Activated CD4-positive, alpha-beta T cell treated with anti-CD3 and anti-CD28 coated beads, Interleukin-2, Interleukin-4, amounts not matched to agents 100 ng/mL and 50 ng/mL, durations not matched to agents 16 hours and 8 hours (primary cell): Measurements from ENCODE around the gene TGFBR2.
A peak's percentile ranks its signal among the peaks of the same experiment; 100 is the strongest.

ENCODE experiments used
- DNase-seq: peaks from one replicate; pipeline ENCODE4 v3.0.0-alpha.2; 2020; ENCODE audit warnings: low spot score

Gene TGFBR2

GRCh38 chr3:30606301-30607031 is at the start of gene TGFBR2:
Gene TGFBR2 (plus strand): TSS chr3:30606601. CDS start chr3:30606884, 283 bp downstream.
- peak; percentile 93 for DNase-seq

DNA sequence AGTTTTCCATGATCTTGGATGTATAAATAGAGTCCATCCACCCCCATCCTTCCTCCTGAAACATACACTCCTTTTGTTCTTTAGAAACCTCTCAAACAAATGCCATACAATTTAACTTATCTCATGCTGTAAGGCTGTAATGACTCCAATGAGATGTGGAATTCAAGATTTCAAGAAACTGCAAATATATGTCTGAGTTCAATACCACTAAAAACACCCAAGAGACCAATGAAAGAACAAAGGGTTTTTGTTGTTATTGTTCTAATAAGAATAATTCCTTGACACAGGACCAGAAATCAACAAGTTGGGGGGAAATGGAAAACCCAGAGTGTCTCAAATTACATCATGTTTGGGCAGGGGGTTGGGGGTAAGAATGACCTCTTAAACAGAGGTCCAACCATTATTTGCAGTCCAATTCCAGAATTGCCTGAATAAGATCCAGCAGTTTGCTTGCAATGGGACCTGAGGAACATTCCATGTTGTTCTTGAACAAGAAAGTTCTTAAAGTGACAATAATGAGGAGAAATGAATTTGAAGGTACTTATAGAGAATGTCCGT is 48.6 kb upstream of the TGFBR2 start:
- DNase-seq: no peak

DNA sequence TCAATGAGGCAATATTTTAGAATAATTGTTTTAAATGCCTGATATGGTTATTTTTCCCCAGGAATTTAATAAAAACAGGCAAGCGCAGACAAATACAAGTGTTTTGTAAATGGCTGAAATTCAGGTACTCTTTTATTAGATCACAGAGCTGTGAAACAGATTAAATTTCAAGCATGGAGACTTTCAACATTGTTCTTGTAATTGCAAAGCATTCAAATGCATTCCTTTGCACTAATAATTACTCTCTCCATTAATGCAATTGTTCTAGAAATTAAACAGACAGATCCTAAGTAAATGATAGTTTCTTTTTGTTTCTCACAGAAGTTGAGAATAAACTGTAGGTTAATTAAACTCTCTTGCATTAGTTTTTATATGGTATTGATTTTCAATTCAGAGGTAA is 42.4 kb upstream of the TGFBR2 start:
- DNase-seq: no peak

- DNase-seq: no peak
These were observed 39.2 kb upstream of the TGFBR2 start for GRCh38 chr3:30567139-30567753.

DNA sequence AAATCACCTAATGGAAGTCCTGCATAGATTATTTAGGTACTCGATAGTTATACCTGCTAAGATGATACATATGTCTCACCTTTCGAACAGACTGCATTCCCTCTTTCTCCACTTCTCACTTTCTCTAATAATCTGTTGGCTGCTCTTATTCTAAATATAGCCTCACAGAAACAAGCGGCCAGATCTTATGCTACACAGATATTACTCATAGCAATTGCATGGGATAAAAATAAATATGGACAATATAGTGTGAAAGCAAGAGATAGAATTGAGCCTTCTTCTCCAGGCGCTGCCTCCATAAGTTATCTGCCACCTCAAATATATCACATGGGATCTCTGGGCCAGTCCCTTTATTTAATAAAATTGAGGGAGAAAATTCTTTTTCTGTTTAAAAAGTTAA is 29.5 kb upstream of the TGFBR2 start:
- no peak for DNase-seq

DNA sequence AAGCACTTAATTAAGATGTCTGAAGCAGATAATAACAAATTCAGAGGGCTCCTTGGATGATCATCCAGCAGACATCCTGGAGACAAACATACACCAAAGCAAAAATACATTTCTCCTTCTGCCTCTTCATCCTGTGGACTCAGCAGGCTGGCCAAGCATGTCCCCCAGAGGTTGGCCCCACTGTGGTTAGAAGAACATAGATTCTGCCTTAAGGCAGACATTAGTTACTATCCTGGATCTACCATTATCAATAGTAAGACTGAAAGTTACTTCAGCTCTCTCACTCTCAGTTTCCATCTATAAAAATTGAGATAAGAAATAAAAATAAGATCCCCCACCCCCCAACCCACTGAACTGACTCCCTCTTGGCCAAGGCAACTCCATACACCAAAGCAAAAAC is 28.6 kb upstream of the TGFBR2 start:
- DNase-seq: no peak

DNA sequence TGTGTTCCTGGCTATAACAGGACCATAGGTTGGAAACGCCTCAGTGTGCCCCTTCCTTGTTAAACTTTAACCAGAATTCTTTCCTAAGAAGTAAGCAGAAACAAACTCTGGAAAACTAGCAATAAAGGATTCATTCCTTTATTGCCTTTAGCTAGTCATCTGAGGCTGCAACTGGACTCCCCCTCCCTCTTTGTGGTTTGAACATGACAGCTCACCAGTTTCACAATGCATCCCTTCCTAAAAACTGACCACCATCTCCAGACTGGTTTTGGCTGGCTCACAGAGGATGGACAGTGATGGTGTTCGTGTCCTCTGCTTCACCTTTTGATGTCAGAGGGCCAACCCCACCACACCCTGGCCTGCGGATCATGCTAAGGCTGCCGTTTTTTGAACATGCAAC is 27.9 kb upstream of the TGFBR2 start:
- DNase-seq: no peak

- DNase-seq: no peak
These were observed 27.3 kb upstream of the TGFBR2 start for GRCh38 chr3:30578986-30579579.

DNA sequence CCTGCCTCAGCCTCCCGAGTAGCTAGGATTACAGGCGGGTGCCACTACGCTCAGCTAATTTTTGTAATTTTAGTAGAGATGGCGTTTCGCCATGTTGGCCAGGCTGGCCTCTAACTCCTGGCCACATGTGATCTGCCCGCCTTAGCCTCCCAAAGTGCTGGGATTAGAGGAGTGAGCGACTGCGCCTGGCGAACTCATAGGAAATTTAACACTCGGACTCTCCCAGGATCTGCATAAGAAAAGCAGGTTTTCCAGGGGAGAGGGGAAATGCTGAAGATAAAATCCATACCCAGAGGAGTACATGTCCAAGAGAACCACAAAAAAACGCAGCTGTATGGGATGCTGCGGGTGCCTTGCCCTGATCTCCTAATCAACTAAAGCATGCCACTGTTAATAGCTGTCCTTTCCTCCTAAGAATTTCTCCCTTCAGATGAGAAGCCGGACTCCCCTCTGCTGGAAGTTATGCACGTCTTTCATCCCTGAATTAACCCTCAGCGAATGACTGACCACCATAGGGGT is 25.3 kb upstream of the TGFBR2 start:
- no peak for DNase-seq

DNA sequence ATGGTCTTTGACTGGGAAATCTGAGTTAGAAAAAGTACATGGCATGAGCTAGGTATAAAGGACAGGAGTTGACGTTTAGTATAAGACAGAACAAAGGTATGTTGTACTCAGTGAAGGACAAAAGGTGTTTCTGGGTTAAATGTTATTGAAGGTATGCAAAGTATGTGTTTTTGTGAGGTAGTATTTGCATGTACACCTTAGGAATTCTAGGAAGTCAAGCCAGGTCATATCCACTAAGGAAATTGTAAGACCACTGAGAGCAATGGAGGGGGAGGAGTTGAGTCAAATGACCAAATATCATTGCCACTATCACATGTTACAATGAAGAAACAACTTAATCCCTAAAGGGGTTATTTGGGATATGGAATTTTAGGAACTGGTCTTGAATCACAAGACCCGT is 24.4 kb upstream of the TGFBR2 start:
- no peak for DNase-seq

GRCh38 chr3:30583973-30584372 is 22.4 kb upstream of the TGFBR2 start:
- DNase-seq: no peak

- no peak for DNase-seq
These were observed 20.7 kb upstream of the TGFBR2 start for GRCh38 chr3:30585654-30586053.

GRCh38 chr3:30586096-30586805 is 20.1 kb upstream of the TGFBR2 start:
- DNase-seq: no peak

- DNase-seq: no peak
These were observed 19.5 kb upstream of the TGFBR2 start for GRCh38 chr3:30586806-30587486.

DNA sequence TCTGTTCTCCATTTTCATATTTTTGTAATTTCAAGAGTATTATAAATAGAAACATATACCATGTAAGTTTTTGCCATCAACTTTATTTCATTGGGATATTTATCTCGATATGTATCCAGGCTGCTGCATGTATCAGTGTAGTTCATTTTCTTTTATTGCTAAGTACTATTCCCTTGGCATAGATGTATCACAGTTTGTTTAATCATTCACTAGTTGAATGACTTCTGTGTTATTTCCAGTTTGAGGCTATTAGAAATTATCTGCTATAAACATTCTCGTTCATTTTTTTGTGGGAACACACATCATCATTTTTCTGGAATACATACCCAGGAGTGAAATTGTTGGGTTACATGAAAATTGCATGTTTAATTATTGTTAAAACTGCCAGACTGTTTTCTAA is 18.5 kb upstream of the TGFBR2 start:
- no peak for DNase-seq

GRCh38 chr3:30596152-30596551 is 10.2 kb upstream of the TGFBR2 start:
- DNase-seq: no peak

DNA sequence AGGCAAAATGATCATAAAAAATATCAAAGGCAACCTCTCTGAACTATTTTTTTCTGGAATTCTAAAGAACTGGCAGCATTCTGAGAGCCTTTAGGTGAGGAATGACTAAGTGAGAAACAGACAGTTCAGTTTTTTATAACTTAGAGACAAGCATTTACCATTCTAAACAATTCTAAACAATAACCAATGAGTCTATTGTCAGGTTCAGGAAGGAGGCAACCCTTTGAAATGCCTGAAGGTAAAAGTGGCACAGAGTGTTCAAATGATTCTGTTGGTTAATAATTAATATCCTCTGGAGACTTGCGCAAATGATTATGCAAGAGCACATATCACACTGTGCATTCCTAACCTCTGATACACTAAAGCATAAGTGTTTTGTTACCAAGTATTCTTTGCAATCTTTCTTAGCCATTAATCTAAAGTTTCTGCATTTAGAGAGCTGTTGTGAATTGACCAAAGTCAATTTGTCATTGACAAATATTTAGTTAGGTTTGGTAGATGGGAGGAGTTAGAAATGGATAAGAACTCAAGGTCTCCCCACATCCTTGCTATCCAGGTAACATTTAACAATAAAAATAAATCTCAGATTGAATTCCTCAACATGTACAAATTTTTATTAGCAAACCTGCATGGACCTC is 9.2 kb upstream of the TGFBR2 start:
- DNase-seq: no peak

GRCh38 chr3:30597769-30598134 is 8.6 kb upstream of the TGFBR2 start:
- DNase-seq: no peak

GRCh38 chr3:30598668-30599545 is 7.5 kb upstream of the TGFBR2 start:
- no peak for DNase-seq

- no peak for DNase-seq
These were observed 5.8 kb upstream of the TGFBR2 start for GRCh38 chr3:30600572-30600971.
